Activated T-cell treated with anti-CD3 and anti-CD28 coated beads, Interleukin-2, amount 50 U/mL, for 24 hours (primary cell): ENCODE data around the gene TINAGL1.

Experiments
- DNase-seq: peaks from one replicate; pipeline ENCODE4 v3.0.0-alpha.2; 2020
- H3K27ac Mint-ChIP-seq: 2 replicates; pipeline ENCODE4 v1.8.0; 2020; ENCODE audit warnings: mild to moderate bottlenecking, mixed read lengths
- H3K27me3 Mint-ChIP-seq: 2 replicates; pipeline ENCODE4 v1.8.0; 2020; ENCODE audit warnings: mixed read lengths
- H3K36me3 Mint-ChIP-seq: 2 replicates; pipeline ENCODE4 v1.8.0; 2020; ENCODE audit warnings: low read depth, mixed read lengths
- H3K4me1 Mint-ChIP-seq: 2 replicates; pipeline ENCODE4 v1.8.0; 2020; ENCODE audit warnings: low read depth, mixed read lengths
- H3K4me3 Mint-ChIP-seq: 2 replicates; pipeline ENCODE4 v1.8.0; 2020; ENCODE audit warnings: mild to moderate bottlenecking, moderate library complexity, mixed read lengths
- H3K9me3 Mint-ChIP-seq: 2 replicates; pipeline ENCODE4 v1.8.0; 2020; ENCODE audit warnings: mixed read lengths

Gene TINAGL1

GRCh38 chr1:31556481-31557006 is 19.8 kb upstream of the TINAGL1 start:
- DNase-seq = no peak
- no peak overlapping the region for H3K4me3 Mint-ChIP-seq
- H3K4me1 Mint-ChIP-seq = no peaks in the 10 kb centered on the region
- no peak overlapping the region for H3K27ac Mint-ChIP-seq
- H3K9me3 Mint-ChIP-seq = no peaks in the 10 kb centered on the region
- H3K36me3 Mint-ChIP-seq = no peaks in the 10 kb centered on the region
- peaks cover 19% of the 10 kb centered on the region for H3K27me3 Mint-ChIP-seq

- no peaks in the 10 kb centered on the region for H3K36me3 Mint-ChIP-seq
- H3K4me1 Mint-ChIP-seq = no peaks in the 10 kb centered on the region
- peaks cover 27% of the 10 kb centered on the region for H3K27me3 Mint-ChIP-seq
- no peaks in the 10 kb centered on the region for H3K9me3 Mint-ChIP-seq
- no peak overlapping the region for H3K4me3 Mint-ChIP-seq
- H3K27ac Mint-ChIP-seq = no peak overlapping the region
- DNase-seq = no peak
Observed at GRCh38 chr1:31559715-31560114, 16.6 kb upstream of the TINAGL1 start.

- Mint-ChIP-seq H3K4me3 (no peak overlapping the region), H3K9me3 (no peaks in the 10 kb centered on the region), H3K27ac (no peak overlapping the region), H3K4me1 (no peaks in the 10 kb centered on the region), H3K36me3 (no peaks in the 10 kb centered on the region), H3K27me3 (peaks cover 27% of the 10 kb centered on the region)
- no peak for DNase-seq
Observed at GRCh38 chr1:31560394-31560793, 15.9 kb upstream of the TINAGL1 start.

- no peak for DNase-seq
- H3K27ac Mint-ChIP-seq = no peak overlapping the region
- H3K4me3 Mint-ChIP-seq = no peak overlapping the region
- peaks cover 30% of the 10 kb centered on the region for H3K27me3 Mint-ChIP-seq
- no peaks in the 10 kb centered on the region for H3K4me1 Mint-ChIP-seq
- H3K9me3 Mint-ChIP-seq = no peaks in the 10 kb centered on the region
- no peaks in the 10 kb centered on the region for H3K36me3 Mint-ChIP-seq
Observed at GRCh38 chr1:31562707-31563360, 13.5 kb upstream of the TINAGL1 start.

GRCh38 chr1:31564606-31564989 is 11.7 kb upstream of the TINAGL1 start:
- Mint-ChIP-seq H3K27me3 (peaks cover 23% of the 10 kb centered on the region), H3K9me3 (no peaks in the 10 kb centered on the region), H3K4me3 (no peak overlapping the region), H3K36me3 (no peaks in the 10 kb centered on the region), H3K27ac (no peak overlapping the region), H3K4me1 (no peaks in the 10 kb centered on the region)
- DNase-seq = no peak

GRCh38 chr1:31567956-31568570 is 8.3 kb upstream of the TINAGL1 start:
- H3K27ac Mint-ChIP-seq = no peak overlapping the region
- H3K36me3 Mint-ChIP-seq = no peaks in the 10 kb centered on the region
- H3K9me3 Mint-ChIP-seq = no peaks in the 10 kb centered on the region
- no peak overlapping the region for H3K4me3 Mint-ChIP-seq
- H3K4me1 Mint-ChIP-seq = no peaks in the 10 kb centered on the region
- peaks cover 11% of the 10 kb centered on the region for H3K27me3 Mint-ChIP-seq
- no peak for DNase-seq

- Mint-ChIP-seq H3K4me3 (no peak overlapping the region), H3K27me3 (peaks cover 9% of the 10 kb centered on the region), H3K9me3 (no peaks in the 10 kb centered on the region), H3K27ac (no peak overlapping the region), H3K36me3 (no peaks in the 10 kb centered on the region), H3K4me1 (no peaks in the 10 kb centered on the region)
- DNase-seq = no peak
Observed at GRCh38 chr1:31568895-31569595, 7.3 kb upstream of the TINAGL1 start.

GRCh38 chr1:31569596-31570173 is 6.6 kb upstream of the TINAGL1 start:
- no peaks in the 10 kb centered on the region for H3K4me1 Mint-ChIP-seq
- no peak for DNase-seq
- no peak overlapping the region for H3K27ac Mint-ChIP-seq
- no peaks in the 10 kb centered on the region for H3K9me3 Mint-ChIP-seq
- peaks cover 8% of the 10 kb centered on the region for H3K27me3 Mint-ChIP-seq
- no peak overlapping the region for H3K4me3 Mint-ChIP-seq
- H3K36me3 Mint-ChIP-seq = no peaks in the 10 kb centered on the region

- no peak for DNase-seq
- Mint-ChIP-seq H3K27me3 (peaks cover 13% of the 10 kb centered on the region), H3K36me3 (no peaks in the 10 kb centered on the region), H3K27ac (no peak overlapping the region), H3K4me3 (no peak overlapping the region), H3K4me1 (no peaks in the 10 kb centered on the region), H3K9me3 (no peaks in the 10 kb centered on the region)
Observed at GRCh38 chr1:31570228-31570627, 6.1 kb upstream of the TINAGL1 start.

GRCh38 chr1:31570906-31571305 is 5.4 kb upstream of the TINAGL1 start:
- H3K4me3 Mint-ChIP-seq = no peak overlapping the region
- no peaks in the 10 kb centered on the region for H3K36me3 Mint-ChIP-seq
- no peak for DNase-seq
- no peaks in the 10 kb centered on the region for H3K9me3 Mint-ChIP-seq
- no peaks in the 10 kb centered on the region for H3K4me1 Mint-ChIP-seq
- H3K27me3 Mint-ChIP-seq = peaks cover 19% of the 10 kb centered on the region
- H3K27ac Mint-ChIP-seq = no peak overlapping the region

- H3K36me3 Mint-ChIP-seq = no peaks in the 10 kb centered on the region
Observed at GRCh38 chr1:31571340-31572295, 4.7 kb upstream of the TINAGL1 start.

GRCh38 chr1:31572323-31573104 is 3.8 kb upstream of the TINAGL1 start:
- Mint-ChIP-seq H3K4me1 (peaks cover 5% of the 10 kb centered on the region), H3K36me3 (no peaks in the 10 kb centered on the region), H3K9me3 (no peaks in the 10 kb centered on the region), H3K4me3 (no peak overlapping the region), H3K27ac (no peak overlapping the region), H3K27me3 (peaks cover 28% of the 10 kb centered on the region)
- DNase-seq = no peak

More at GRCh38 chr1:31571340-31572295, 4.7 kb upstream of the TINAGL1 start:
- Mint-ChIP-seq H3K27me3 (peaks cover 26% of the 10 kb centered on the region), H3K4me3 (no peak overlapping the region), H3K9me3 (no peaks in the 10 kb centered on the region), H3K27ac (no peak overlapping the region), H3K4me1 (peaks cover 5% of the 10 kb centered on the region)
- no peak for DNase-seq

GRCh38 chr1:31573261-31573660 is 3.1 kb upstream of the TINAGL1 start:
- DNase-seq = no peak
- Mint-ChIP-seq H3K36me3 (no peaks in the 10 kb centered on the region), H3K27me3 (peaks cover 25% of the 10 kb centered on the region), H3K4me1 (peaks cover 5% of the 10 kb centered on the region), H3K4me3 (no peak overlapping the region), H3K9me3 (no peaks in the 10 kb centered on the region), H3K27ac (no peak overlapping the region)
